ENCODE results near the gene CSTF3. TPM values are rescaled to one million over a fixed set of nuclear protein-coding genes. Genes with fewer than 3 reads are reported as not detected.

Gene CSTF3
- total RNA-seq, 1 donor from 2014 or later, result 17.9 TPM

DNA sequence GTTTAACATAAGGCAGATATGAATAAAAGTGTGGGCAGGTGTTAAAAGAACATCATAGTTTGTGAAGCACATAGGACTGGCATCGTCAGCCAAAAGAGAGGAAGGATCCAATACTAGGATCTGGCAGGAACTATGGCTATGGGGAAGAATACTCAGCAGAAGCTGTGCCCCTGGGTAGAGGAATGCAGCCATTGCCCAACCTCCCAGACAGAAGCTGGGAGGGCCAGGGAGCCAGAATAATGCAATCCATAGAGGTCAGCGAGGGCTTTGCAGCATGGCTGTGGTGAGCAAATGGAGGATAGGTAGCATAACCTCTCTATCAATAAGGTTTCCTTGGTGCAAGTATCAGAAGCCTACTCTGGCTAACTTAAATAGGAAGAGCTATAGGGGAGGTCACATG lies 11.7 kb upstream of the CSTF3 start:
- TF ChIP-seq, protein P1, sequence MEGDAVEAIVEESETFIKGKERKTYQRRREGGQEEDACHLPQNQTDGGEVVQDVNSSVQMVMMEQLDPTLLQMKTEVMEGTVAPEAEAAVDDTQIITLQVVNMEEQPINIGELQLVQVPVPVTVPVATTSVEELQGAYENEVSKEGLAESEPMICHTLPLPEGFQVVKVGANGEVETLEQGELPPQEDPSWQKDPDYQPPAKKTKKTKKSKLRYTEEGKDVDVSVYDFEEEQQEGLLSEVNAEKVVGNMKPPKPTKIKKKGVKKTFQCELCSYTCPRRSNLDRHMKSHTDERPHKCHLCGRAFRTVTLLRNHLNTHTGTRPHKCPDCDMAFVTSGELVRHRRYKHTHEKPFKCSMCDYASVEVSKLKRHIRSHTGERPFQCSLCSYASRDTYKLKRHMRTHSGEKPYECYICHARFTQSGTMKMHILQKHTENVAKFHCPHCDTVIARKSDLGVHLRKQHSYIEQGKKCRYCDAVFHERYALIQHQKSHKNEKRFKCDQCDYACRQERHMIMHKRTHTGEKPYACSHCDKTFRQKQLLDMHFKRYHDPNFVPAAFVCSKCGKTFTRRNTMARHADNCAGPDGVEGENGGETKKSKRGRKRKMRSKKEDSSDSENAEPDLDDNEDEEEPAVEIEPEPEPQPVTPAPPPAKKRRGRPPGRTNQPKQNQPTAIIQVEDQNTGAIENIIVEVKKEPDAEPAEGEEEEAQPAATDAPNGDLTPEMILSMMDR (IDR thresholded peaks at IDR 0.05), result no peak
- no peak overlapping the region for H3K27ac Mint-ChIP-seq (ENCODE audit: unreplicated experiment)
- H3K27me3 Mint-ChIP-seq (ENCODE audit: low read depth), result no peaks in the 10 kb centered on the region

DNA sequence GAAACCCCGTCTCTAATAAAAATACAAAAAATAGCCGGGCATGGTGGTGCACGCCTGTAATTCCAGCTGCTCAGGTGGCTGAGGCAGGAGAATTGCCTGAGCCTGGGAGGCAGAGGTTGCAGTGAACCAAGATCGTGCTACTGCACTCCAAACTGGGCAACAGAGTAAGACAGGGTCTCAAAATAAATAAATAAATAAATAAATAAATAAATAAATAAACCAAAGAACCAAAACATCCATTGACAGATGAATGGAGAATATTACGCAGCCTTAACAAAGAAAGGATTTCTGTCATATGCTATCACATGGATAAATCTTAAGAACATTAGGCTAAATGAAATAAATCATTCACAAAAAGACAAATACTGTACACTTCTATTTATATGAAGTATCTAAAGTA lies 11.1 kb upstream of the CSTF3 start:
- no peak overlapping the region for H3K4me3 Mint-ChIP-seq (ENCODE audit: unreplicated experiment)
- no peaks in the 10 kb centered on the region for H3K4me1 Mint-ChIP-seq (ENCODE audit: low read depth)
- H3K27me3 Mint-ChIP-seq (ENCODE audit: low read depth), result no peaks in the 10 kb centered on the region
- no peaks in the 10 kb centered on the region for H3K9me3 Mint-ChIP-seq (ENCODE audit: low read depth)
- TF ChIP-seq, protein P1 (IDR thresholded peaks at IDR 0.05), result no peak
- no peak overlapping the region for H3K27ac Mint-ChIP-seq (ENCODE audit: unreplicated experiment)
- no peaks in the 10 kb centered on the region for H3K36me3 Mint-ChIP-seq (ENCODE audit: low read depth)
- no peak for DNase-seq (ENCODE audit: low spot score)

More for the DNA sequence above, 11.7 kb upstream of the CSTF3 start:
- peaks cover under 1% of the 10 kb centered on the region for H3K4me1 Mint-ChIP-seq (ENCODE audit: low read depth)
- DNase-seq (ENCODE audit: low spot score), result no peak
- no peaks in the 10 kb centered on the region for H3K36me3 Mint-ChIP-seq (ENCODE audit: low read depth)
- H3K4me3 Mint-ChIP-seq (ENCODE audit: unreplicated experiment), result no peak overlapping the region
- no peaks in the 10 kb centered on the region for H3K9me3 Mint-ChIP-seq (ENCODE audit: low read depth)

DNA sequence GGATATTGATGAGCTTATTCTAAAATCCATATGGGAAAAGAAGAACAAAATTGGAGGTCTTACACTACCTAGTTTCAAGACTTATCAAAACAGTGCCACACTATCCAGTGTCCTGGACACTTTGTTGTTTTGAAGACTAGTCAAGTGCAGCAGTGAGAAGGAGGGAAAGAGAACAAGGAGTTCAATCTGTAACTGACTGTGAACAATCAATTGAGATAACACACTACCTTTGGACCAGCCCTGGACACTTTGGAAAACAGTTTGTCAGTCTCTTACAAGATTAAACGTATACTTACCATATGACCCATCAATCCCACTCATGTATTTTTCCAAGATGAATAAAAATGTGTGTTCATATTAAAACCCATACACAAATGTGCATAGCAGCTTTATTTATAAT lies 10.0 kb upstream of the CSTF3 start:
- no peaks in the 10 kb centered on the region for H3K9me3 Mint-ChIP-seq (ENCODE audit: low read depth)
- H3K4me3 Mint-ChIP-seq (ENCODE audit: unreplicated experiment), result no peak overlapping the region

DNA sequence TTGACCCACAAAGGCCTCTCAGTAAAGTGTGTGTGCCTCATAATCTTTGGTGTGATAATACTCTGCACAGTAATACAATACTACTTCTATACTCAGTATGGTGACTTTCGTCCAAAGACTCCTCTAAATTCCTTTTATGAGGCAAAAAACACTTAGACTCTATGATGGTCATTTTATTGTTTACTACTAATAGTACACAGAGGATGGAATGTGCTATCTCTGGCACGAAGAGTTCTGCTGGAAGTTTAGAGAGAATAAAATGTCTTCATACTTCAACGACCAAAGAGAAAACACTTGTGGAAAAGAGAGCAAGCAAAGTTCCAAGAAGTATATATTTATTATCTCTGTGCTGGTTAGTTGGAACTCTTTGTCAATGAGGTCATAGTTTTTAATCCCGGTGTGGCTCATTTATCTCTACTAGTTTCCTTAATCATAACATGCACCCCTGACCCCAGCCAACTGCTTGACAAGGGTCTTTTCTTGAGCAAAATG lies 7.5 kb upstream of the CSTF3 start:
- H3K27ac Mint-ChIP-seq (ENCODE audit: unreplicated experiment), result no peak overlapping the region
- H3K4me3 Mint-ChIP-seq (ENCODE audit: unreplicated experiment), result no peak overlapping the region
- no peak for DNase-seq (ENCODE audit: low spot score)
- no peaks in the 10 kb centered on the region for H3K27me3 Mint-ChIP-seq (ENCODE audit: low read depth)
- no peaks in the 10 kb centered on the region for H3K9me3 Mint-ChIP-seq (ENCODE audit: low read depth)
- TF ChIP-seq, protein P1 (IDR thresholded peaks at IDR 0.05), result no peak
- H3K36me3 Mint-ChIP-seq (ENCODE audit: low read depth), result no peaks in the 10 kb centered on the region
- H3K4me1 Mint-ChIP-seq (ENCODE audit: low read depth), result no peaks in the 10 kb centered on the region

More for the DNA sequence above, 10.0 kb upstream of the CSTF3 start:
- TF ChIP-seq, protein P1 (IDR thresholded peaks at IDR 0.05), result no peak
- H3K36me3 Mint-ChIP-seq (ENCODE audit: low read depth), result no peaks in the 10 kb centered on the region
- no peaks in the 10 kb centered on the region for H3K27me3 Mint-ChIP-seq (ENCODE audit: low read depth)
- H3K4me1 Mint-ChIP-seq (ENCODE audit: low read depth), result no peaks in the 10 kb centered on the region
- no peak overlapping the region for H3K27ac Mint-ChIP-seq (ENCODE audit: unreplicated experiment)
- no peak for DNase-seq (ENCODE audit: low spot score)

DNA sequence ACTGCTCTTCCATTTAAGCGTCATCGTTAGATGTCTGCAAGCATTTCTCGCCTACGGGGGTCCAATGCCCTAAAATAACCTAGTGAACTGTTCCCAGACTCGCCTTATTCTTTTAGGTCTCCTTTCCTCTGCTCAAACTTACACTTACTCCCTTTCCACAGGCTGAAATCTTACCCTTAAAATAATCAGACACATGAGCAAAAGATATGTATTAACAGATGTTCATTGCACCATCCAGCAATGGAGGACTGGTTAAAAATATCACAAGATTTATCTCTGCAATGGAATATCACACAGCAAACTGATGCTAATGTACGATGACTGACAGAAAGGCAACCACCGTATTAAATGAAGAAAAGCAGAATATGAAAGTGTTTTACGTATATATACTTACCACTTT lies 1.6 kb upstream of the CSTF3 start:
- Mint-ChIP-seq H3K27ac (ENCODE audit: unreplicated experiment) (no peak overlapping the region), H3K4me3 (ENCODE audit: unreplicated experiment) (no peak overlapping the region), H3K27me3 (ENCODE audit: low read depth) (no peaks in the 10 kb centered on the region), H3K4me1 (ENCODE audit: low read depth) (peaks cover 33% of the 10 kb centered on the region), H3K9me3 (ENCODE audit: low read depth) (no peaks in the 10 kb centered on the region), H3K36me3 (ENCODE audit: low read depth) (peaks cover 3% of the 10 kb centered on the region)
- no peak for DNase-seq (ENCODE audit: low spot score)
- TF ChIP-seq, protein P1 (IDR thresholded peaks at IDR 0.05), result no peak

All from chondrocyte (in vitro differentiated cells).